ENCODE data around the gene VLDLR. TPM values are rescaled to one million over a fixed set of nuclear protein-coding genes. Genes with fewer than 3 reads are reported as not detected.

VLDLR gene
- total RNA-seq, 3 donors from 2014 or later (not counting 1 experiment from before 2014, with no cell fraction given) = 1.4 to 2.6 (median 2.4) TPM

- no peak for ATAC-seq
- H3K27ac ChIP-seq (ENCODE audit: low read length) = no peak overlapping the region
- H3K4me1 ChIP-seq (ENCODE audit: control insufficient read depth, insufficient read depth, low read length) = no peaks in the 10 kb centered on the region
- H3K27ac Mint-ChIP-seq = no peak overlapping the region
- DNase-seq = no peak
- WGBS (ENCODE audit: insufficient coverage) = 100% methylated on average over 1 of the region's 1 CpG
- no peak overlapping the region for H3K4me3 Mint-ChIP-seq
- H3K36me3 Mint-ChIP-seq = no peaks in the 10 kb centered on the region
- intact Hi-C loops (cut with micrococcal nuclease) = no loop called here
- H3K9me3 Mint-ChIP-seq = no peaks in the 10 kb centered on the region
- no peak for TF ChIP-seq CTCF (IDR thresholded peaks at IDR 0.05)
- no peak overlapping the region for H3K4me3 ChIP-seq (ENCODE audit: low read length)
- H3K4me1 Mint-ChIP-seq = peaks cover 11 to 15% of the 10 kb centered on the region in 2 donors
- no peaks in the 10 kb centered on the region for H3K27me3 ChIP-seq (ENCODE audit: control insufficient read depth, insufficient read depth, low read length)
- H3K36me3 ChIP-seq (ENCODE audit: control insufficient read depth, insufficient read depth, low read length) = no peaks in the 10 kb centered on the region
- no peaks in the 10 kb centered on the region for H3K27me3 Mint-ChIP-seq (ENCODE audit: low read depth in 2 of 2)
- H3K9me3 ChIP-seq (ENCODE audit: control insufficient read depth, insufficient read depth, low read length) = no peaks in the 10 kb centered on the region
Observed at GRCh38 chr9:2642068-2642467, 20.5 kb downstream of the VLDLR start.

GRCh38 chr9:2645569-2645968 is 24.0 kb downstream of the VLDLR start:
- WGBS (ENCODE audit: insufficient coverage) = 82% methylated on average over 3 of the region's 4 CpGs

GRCh38 chr9:2655411-2655901 is 33.9 kb downstream of the VLDLR start:
- peaks cover 13% of the 10 kb centered on the region for H3K4me1 ChIP-seq (ENCODE audit: control insufficient read depth, insufficient read depth, low read length)
- H3K27me3 ChIP-seq (ENCODE audit: control insufficient read depth, insufficient read depth, low read length) = no peaks in the 10 kb centered on the region
- no peak for TF ChIP-seq CTCF (IDR thresholded peaks at IDR 0.05)
- no peaks in the 10 kb centered on the region for H3K27me3 Mint-ChIP-seq (ENCODE audit: low read depth in 2 of 2)
- intact Hi-C loops (cut with micrococcal nuclease) = loop anchor here (1.0 to 2.0 kb wide), 3 partner anchors 33 to 640 kb away; partner anchors contain the start of gene SMARCA2
- H3K36me3 Mint-ChIP-seq = peaks cover 14% of the 10 kb centered on the region
- H3K9me3 Mint-ChIP-seq = no peaks in the 10 kb centered on the region
- peak overlapping the region; percentile 54 for H3K4me3 Mint-ChIP-seq
- peak overlapping the region; percentile 86 for H3K27ac ChIP-seq (ENCODE audit: low read length)
- DNase-seq = peak; percentile 44 to 46
- no peaks in the 10 kb centered on the region for H3K9me3 ChIP-seq (ENCODE audit: control insufficient read depth, insufficient read depth, low read length)
- H3K36me3 ChIP-seq (ENCODE audit: control insufficient read depth, insufficient read depth, low read length) = no peaks in the 10 kb centered on the region
- peak; percentile 83 to 90 (median 88) for ATAC-seq
- WGBS (ENCODE audit: insufficient coverage) = 38% methylated on average over 3 of the region's 3 CpGs
- H3K4me1 Mint-ChIP-seq = peaks cover 34 to 41% of the 10 kb centered on the region in 2 donors
- H3K27ac Mint-ChIP-seq = peak overlapping the region; percentile 97
- no peak overlapping the region for H3K4me3 ChIP-seq (ENCODE audit: low read length)

More at GRCh38 chr9:2645569-2645968, 24.0 kb downstream of the VLDLR start:
- no peak overlapping the region for H3K27ac ChIP-seq (ENCODE audit: low read length)
- H3K36me3 ChIP-seq (ENCODE audit: control insufficient read depth, insufficient read depth, low read length) = no peaks in the 10 kb centered on the region
- Mint-ChIP-seq H3K4me1 (peaks cover 0 to 1% of the 10 kb centered on the region in 2 donors), H3K27me3 (ENCODE audit: low read depth in 2 of 2) (no peaks in the 10 kb centered on the region), H3K27ac (no peak overlapping the region), H3K4me3 (no peak overlapping the region), H3K9me3 (no peaks in the 10 kb centered on the region), H3K36me3 (no peaks in the 10 kb centered on the region)
- intact Hi-C loops (cut with micrococcal nuclease) = no loop called here
- H3K4me3 ChIP-seq (ENCODE audit: low read length) = no peak overlapping the region
- no peak for ATAC-seq
- no peaks in the 10 kb centered on the region for H3K9me3 ChIP-seq (ENCODE audit: control insufficient read depth, insufficient read depth, low read length)
- TF ChIP-seq CTCF (IDR thresholded peaks at IDR 0.05) = no peak
- no peaks in the 10 kb centered on the region for H3K27me3 ChIP-seq (ENCODE audit: control insufficient read depth, insufficient read depth, low read length)
- no peak for DNase-seq
- no peaks in the 10 kb centered on the region for H3K4me1 ChIP-seq (ENCODE audit: control insufficient read depth, insufficient read depth, low read length)

- H3K27me3 Mint-ChIP-seq (ENCODE audit: low read depth in 2 of 2) = peaks cover 0 to 7% of the 10 kb centered on the region in 2 donors
- peaks cover 34 to 45% of the 10 kb centered on the region in 2 donors for H3K4me1 Mint-ChIP-seq
- no peak overlapping the region for H3K4me3 ChIP-seq (ENCODE audit: low read length)
- 37% methylated on average over 6 of the region's 9 CpGs for WGBS (ENCODE audit: insufficient coverage)
- H3K27me3 ChIP-seq (ENCODE audit: control insufficient read depth, insufficient read depth, low read length) = no peaks in the 10 kb centered on the region
- no peaks in the 10 kb centered on the region for H3K36me3 ChIP-seq (ENCODE audit: control insufficient read depth, insufficient read depth, low read length)
- intact Hi-C loops (cut with micrococcal nuclease) = no loop called here
- H3K4me1 ChIP-seq (ENCODE audit: control insufficient read depth, insufficient read depth, low read length) = peaks cover 13% of the 10 kb centered on the region
- H3K4me3 Mint-ChIP-seq = peak overlapping the region; percentile 84
- H3K36me3 Mint-ChIP-seq = peaks cover 14% of the 10 kb centered on the region
- H3K9me3 ChIP-seq (ENCODE audit: control insufficient read depth, insufficient read depth, low read length) = no peaks in the 10 kb centered on the region
- ATAC-seq (peak; percentile 58 to 75 (median 63)), DNase-seq (peak; percentile 12 to 39)
- peak overlapping the region; percentile 86 for H3K27ac ChIP-seq (ENCODE audit: low read length)
- H3K27ac Mint-ChIP-seq = peak overlapping the region; percentile 97
- H3K9me3 Mint-ChIP-seq = no peaks in the 10 kb centered on the region
- no peak for TF ChIP-seq CTCF (IDR thresholded peaks at IDR 0.05)
Observed at GRCh38 chr9:2657427-2657826, 35.8 kb downstream of the VLDLR start.
